HEK293 (cell line): Measurements from ENCODE around the gene P4HA3.

Experiments
- CTCF ChIA-PET: fragments of 350-600 bp; formaldehyde crosslinking; extraction: SDS; loops from one replicate; lab custom pipeline; 2021; ENCODE audit warnings: antibody characterized with exemption; lab: Yijun Ruan, JAX
- POLR2A ChIA-PET: fragments of 300-600 bp; formaldehyde crosslinking; extraction: SDS; loops from one replicate; lab custom pipeline; 2020; ENCODE audit warnings: antibody characterized with exemption, inconsistent platforms; lab: Yijun Ruan, JAX
- H3K27ac ChIP-seq: fragments of 200-500 bp; sonication (Bioruptor generic); 2 replicates; pipeline ENCODE4 v1.5.1; 2014; ENCODE audit warnings: low read depth, low read length, control low read depth, inconsistent platforms; ENCODE audit errors: extremely low read depth
- H3K36me3 ChIP-seq, 2 experiments: fragments of 200-500 bp in 1 of 2; sonication (Bioruptor generic) in 1 of 2; 1 replicate in 1 of 2; 2 replicates in 1 of 2; pipeline ENCODE4 v1.5.1; 2014 to 2017; ENCODE audit warnings: inconsistent platforms in 2 of 2, low read length in 2 of 2; ENCODE audit not compliant: control insufficient read depth in 2 of 2, insufficient read depth in 1 of 2
- H3K4me1 ChIP-seq: fragments of 200-500 bp; sonication (Bioruptor generic); 2 replicates; pipeline ENCODE4 v1.5.1; 2014; ENCODE audit warnings: mild to moderate bottlenecking, low read length, inconsistent platforms; ENCODE audit not compliant: control insufficient read depth, insufficient read depth
- H3K4me3 ChIP-seq: 2 replicates; pipeline ENCODE4 v1.5.1; 2011; ENCODE audit warnings: low read depth, mild to moderate bottlenecking, control low read depth, low read length, moderate library complexity
- H3K9me3 ChIP-seq: fragments of 200-500 bp; sonication (Bioruptor generic); 2 replicates; pipeline ENCODE4 v1.5.1; 2014; ENCODE audit warnings: low read depth, low read length, inconsistent platforms; ENCODE audit not compliant: control insufficient read depth, insufficient read depth
- BCL11A ChIP-seq: fragments of 450-650 bp; formaldehyde crosslinking; IDR thresholded peaks from 2 replicates; pipeline ENCODE4 v1.5.1; 2016; ENCODE audit warnings: low read depth, missing biosample characterization, missing genetic modification characterization
- INSM2 ChIP-seq: fragments of 450-650 bp; formaldehyde crosslinking; IDR thresholded peaks from 2 replicates; pipeline ENCODE4 v1.5.1; 2016; ENCODE audit warnings: missing biosample characterization, missing genetic modification characterization
- PRDM2 ChIP-seq: fragments of 450-650 bp; formaldehyde crosslinking; IDR thresholded peaks from 2 replicates; pipeline ENCODE4 v1.5.1; 2016; ENCODE audit warnings: missing biosample characterization, missing genetic modification characterization, borderline replicate concordance
- REST ChIP-seq: fragments of 450-650 bp; formaldehyde crosslinking; IDR thresholded peaks from 2 replicates; pipeline ENCODE4 v1.5.1; 2016; ENCODE audit warnings: missing biosample characterization, missing genetic modification characterization
- ZNF16 ChIP-seq: fragments of 450-650 bp; formaldehyde crosslinking; IDR thresholded peaks from 2 replicates; pipeline ENCODE4 v1.5.1; 2016; ENCODE audit warnings: low read depth, missing biosample characterization, missing genetic modification characterization
- ZNF175 ChIP-seq: fragments of 450-650 bp; formaldehyde crosslinking; IDR thresholded peaks from 2 replicates; pipeline ENCODE4 v1.5.1; 2016; ENCODE audit warnings: missing biosample characterization, missing genetic modification characterization
- ZNF214 ChIP-seq: fragments of 450-650 bp; formaldehyde crosslinking; IDR thresholded peaks from 2 replicates; pipeline ENCODE4 v1.5.1; 2017; ENCODE audit warnings: missing biosample characterization, mild to moderate bottlenecking, missing genetic modification characterization, borderline replicate concordance
- ZNF223 ChIP-seq: fragments of 450-650 bp; formaldehyde crosslinking; IDR thresholded peaks from 2 replicates; pipeline ENCODE4 v1.5.1; 2016; ENCODE audit warnings: missing biosample characterization, missing genetic modification characterization
- ZNF292 ChIP-seq: fragments of 450-650 bp; formaldehyde crosslinking; IDR thresholded peaks from 2 replicates; pipeline ENCODE4 v1.5.1; 2016; ENCODE audit warnings: low read depth, missing biosample characterization, missing genetic modification characterization, borderline replicate concordance
- ZNF302 ChIP-seq: fragments of 450-650 bp; formaldehyde crosslinking; IDR thresholded peaks from 2 replicates; pipeline ENCODE4 v1.5.1; 2016; ENCODE audit warnings: missing biosample characterization, missing genetic modification characterization, low read depth
- ZNF311 ChIP-seq: fragments of 450-650 bp; formaldehyde crosslinking; IDR thresholded peaks from 2 replicates; pipeline ENCODE4 v1.5.1; 2017; ENCODE audit warnings: missing biosample characterization, missing genetic modification characterization, borderline replicate concordance
- ZNF341 ChIP-seq: fragments of 450-650 bp; formaldehyde crosslinking; IDR thresholded peaks from 2 replicates; pipeline ENCODE4; 2016; ENCODE audit warnings: low read depth, missing biosample characterization, missing genetic modification characterization
- ZNF473 ChIP-seq: fragments of 450-650 bp; formaldehyde crosslinking; IDR thresholded peaks from 2 replicates; pipeline ENCODE4 v1.5.1; 2017; ENCODE audit warnings: missing biosample characterization, missing genetic modification characterization
- ZNF549 ChIP-seq: fragments of 450-650 bp; IDR thresholded peaks from 2 replicates; pipeline ENCODE4 v1.5.1; 2018; ENCODE audit warnings: missing biosample characterization, missing genetic modification characterization, mild to moderate bottlenecking, inconsistent platforms, moderate library complexity
- ZNF629 ChIP-seq: fragments of 450-650 bp; formaldehyde crosslinking; IDR thresholded peaks from 2 replicates; pipeline ENCODE4 v1.5.1; 2017; ENCODE audit warnings: missing biosample characterization, missing genetic modification characterization
- ZNF639 ChIP-seq: fragments of 450-650 bp; formaldehyde crosslinking; IDR thresholded peaks from 2 replicates; pipeline ENCODE4 v1.5.1; 2016; ENCODE audit warnings: missing biosample characterization, missing genetic modification characterization
- ZNF670 ChIP-seq: fragments of 450-650 bp; formaldehyde crosslinking; IDR thresholded peaks from 2 replicates; pipeline ENCODE4 v1.5.1; 2016; ENCODE audit warnings: missing biosample characterization, missing genetic modification characterization, low read depth
- ZNF707 ChIP-seq: fragments of 450-650 bp; formaldehyde crosslinking; IDR thresholded peaks from 2 replicates; pipeline ENCODE4 v1.5.1; 2016; ENCODE audit warnings: missing biosample characterization, missing genetic modification characterization
- TF ChIP-seq, protein P1 (sequence below): fragments of 450-650 bp; formaldehyde crosslinking; IDR thresholded peaks from 2 replicates; pipeline ENCODE4 v1.5.1; 2016; ENCODE audit warnings: missing biosample characterization, missing genetic modification characterization
- TF ChIP-seq, protein P2 (sequence below): fragments of 450-650 bp; formaldehyde crosslinking; IDR thresholded peaks from 2 replicates; pipeline ENCODE4 v1.5.1; 2016; ENCODE audit warnings: missing biosample characterization, missing genetic modification characterization

The P4HA3 gene

DNA sequence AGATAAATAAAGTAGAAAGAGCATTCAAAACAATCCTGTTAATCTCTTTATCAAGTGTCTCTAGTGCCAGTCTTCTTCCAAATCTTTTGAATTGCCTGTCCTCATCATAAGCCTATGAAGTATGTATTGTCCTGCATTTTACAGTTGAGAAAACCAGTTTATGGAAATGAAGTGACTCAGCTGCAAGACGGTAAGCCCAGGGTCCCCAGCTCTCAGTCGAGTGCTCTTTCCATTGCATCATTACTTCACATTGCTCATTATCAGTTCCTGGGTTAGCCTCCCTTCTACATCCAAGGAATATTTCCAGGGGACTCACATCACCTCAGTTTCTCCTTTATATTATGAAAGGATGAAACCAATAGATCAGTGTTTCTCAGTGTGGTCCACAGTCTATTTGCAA, 9.1 kb upstream of the P4HA3 start (continued):
- TF ChIP-seq REST (tag by site-specific recombination) (no peak), ZNF302 (tag by site-specific recombination) (no peak), ZNF223 (tag by site-specific recombination) (no peak), ZNF473 (tag by site-specific recombination) (no peak), ZNF214 (tag by site-specific recombination) (no peak), ZNF639 (no peak), ZNF341 (no peak)
- TF ChIP-seq, protein P1, sequence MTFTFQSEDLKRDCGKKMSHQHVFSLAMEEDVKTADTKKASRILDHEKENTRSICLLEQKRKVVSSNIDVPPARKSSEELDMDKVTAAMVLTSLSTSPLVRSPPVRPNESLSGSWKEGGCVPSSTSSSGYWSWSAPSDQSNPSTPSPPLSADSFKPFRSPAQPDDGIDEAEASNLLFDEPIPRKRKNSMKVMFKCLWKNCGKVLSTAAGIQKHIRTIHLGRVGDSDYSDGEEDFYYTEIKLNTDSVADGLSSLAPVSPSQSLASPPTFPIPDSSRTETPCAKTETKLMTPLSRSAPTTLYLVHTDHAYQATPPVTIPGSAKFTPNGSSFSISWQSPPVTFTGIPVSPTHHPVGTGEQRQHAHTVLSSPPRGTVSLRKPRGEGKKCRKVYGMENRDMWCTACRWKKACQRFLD, result no peak

DNA sequence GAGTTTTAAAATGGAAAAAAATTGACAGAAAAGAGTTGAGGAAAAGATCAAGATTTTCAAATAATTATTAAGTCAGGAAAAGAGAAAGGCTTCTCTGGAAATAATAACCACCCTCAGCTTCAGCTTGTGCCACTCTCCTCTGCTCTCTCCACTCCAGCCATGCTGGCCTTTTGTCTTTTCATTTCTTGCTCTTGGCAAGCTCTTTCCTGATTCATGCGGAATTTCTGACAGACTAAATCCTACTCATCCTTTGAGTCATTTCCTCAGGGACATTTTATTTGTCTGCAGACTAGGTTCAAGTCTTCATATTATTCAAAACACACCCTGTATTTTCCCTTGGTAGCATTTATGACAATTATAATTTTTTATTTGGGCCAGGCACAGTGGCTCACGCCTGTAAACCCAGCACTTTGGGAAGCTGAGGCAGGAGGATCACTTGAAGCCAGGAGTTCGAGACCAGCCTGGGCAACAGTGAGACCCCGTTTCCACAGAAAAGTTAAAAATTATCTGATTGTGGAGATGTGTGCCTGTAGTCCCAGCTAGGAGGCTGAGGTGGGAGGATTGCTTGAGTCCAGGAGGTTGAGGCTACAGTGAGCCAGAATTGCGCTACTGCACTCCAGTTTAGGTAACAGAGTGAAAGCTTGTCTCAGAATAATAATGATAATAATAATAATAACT, 7.8 kb upstream of the P4HA3 start:
- no peak overlapping the region for H3K4me3 ChIP-seq
- no peak overlapping the region for H3K27ac ChIP-seq
- ChIA-PET CTCF (interaction anchor here (0.6 to 0.7 kb wide), 3 partner anchors 19 to 355 kb away, joined by 3 read pairs; no protein-coding TSS in a partner anchor), POLR2A (no interaction called here)
- no peaks in the 10 kb centered on the region for H3K36me3 ChIP-seq
- H3K4me1 ChIP-seq, result no peaks in the 10 kb centered on the region
- H3K9me3 ChIP-seq, result no peaks in the 10 kb centered on the region
- TF ChIP-seq ZNF16 (tag by site-specific recombination) (no peak), ZNF311 (no peak), ZNF175 (tag by site-specific recombination) (no peak), BCL11A (tag by site-specific recombination) (no peak), ZNF549 (no peak), PRDM2 (tag by site-specific recombination) (no peak), ZNF629 (tag by site-specific recombination) (no peak), ZNF707 (tag by site-specific recombination) (no peak), INSM2 (no peak), ZNF292 (tag by site-specific recombination) (no peak), ZNF670 (tag by site-specific recombination) (no peak)
- TF ChIP-seq, protein P2, sequence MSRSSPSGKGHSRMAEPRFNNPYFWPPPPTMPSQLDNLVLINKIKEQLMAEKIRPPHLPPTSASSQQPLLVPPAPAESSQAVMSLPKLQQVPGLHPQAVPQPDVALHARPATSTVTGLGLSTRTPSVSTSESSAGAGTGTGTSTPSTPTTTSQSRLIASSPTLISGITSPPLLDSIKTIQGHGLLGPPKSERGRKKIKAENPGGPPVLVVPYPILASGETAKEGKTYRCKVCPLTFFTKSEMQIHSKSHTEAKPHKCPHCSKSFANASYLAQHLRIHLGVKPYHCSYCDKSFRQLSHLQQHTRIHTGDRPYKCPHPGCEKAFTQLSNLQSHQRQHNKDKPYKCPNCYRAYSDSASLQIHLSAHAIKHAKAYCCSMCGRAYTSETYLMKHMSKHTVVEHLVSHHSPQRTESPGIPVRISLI (tag by site-specific recombination), result no peak
